ENCODE data around the gene ISG15. TPM values are rescaled to one million over a fixed set of nuclear protein-coding genes. Genes with fewer than 3 reads are reported as not detected.

ISG15 gene
- total and polyA plus RNA-seq, 9 of the 15 experiments (the other 6 are each of a cell fraction or from before 2014, with no cell fraction given): 0.40 to 58.3 (median 12.2) TPM

DNA sequence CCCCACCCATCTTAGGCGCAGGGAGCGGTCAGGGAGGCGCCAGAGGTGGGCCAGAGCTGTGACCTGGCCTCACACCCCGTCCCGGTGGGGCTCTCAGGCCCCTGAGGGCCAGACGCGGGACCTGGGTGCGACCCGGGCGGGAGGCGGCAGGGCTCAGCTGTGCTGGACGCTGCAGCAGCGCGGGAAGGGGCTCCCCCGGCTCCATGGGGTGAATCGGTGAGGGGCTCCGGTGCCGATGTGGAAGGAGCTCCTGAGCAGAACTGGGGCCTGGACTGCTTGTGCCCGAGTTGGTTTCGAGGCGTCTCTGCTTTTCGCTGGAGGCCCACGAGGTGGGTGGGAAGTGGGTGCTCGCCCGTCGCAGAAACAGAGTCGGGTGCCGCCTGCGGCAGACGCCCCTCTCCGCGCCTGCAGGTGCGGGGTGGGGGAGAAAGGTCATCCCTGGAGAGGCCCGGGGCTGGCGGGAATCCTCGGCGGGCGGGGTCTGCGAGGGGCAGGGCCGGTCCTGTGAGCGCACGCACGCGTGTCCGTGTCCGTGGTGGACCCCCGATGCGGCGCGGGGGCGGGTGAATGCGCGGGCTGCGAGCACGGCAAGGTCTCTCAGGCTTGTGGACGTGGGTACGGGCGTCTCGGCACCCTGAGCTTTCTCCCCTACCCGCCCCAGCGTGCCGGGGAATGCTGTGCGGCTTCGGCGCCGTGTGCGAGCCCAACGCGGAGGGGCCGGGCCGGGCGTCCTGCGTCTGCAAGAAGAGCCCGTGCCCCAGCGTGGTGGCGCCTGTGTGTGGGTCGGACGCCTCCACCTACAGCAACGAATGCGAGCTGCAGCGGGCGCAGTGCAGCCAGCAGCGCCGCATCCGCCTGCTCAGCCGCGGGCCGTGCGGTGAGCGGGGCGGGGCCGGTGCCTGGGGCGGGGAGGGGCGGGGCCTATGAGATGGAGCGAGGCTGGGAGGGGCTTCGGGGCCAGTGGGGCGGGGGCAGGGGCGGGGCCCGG is 27.0 kb downstream of the ISG15 start (continued):
- TF ChIP-seq DNMT1 (IDR thresholded peaks at IDR 0.05) (no peak), POLR2AphosphoS2 (IDR thresholded peaks at IDR 0.05; ENCODE audit: low read length) (no peak), TARDBP (IDR thresholded peaks at IDR 0.05) (no peak), ZNF589 (CRISPR knock-in tag; IDR thresholded peaks at IDR 0.05; ENCODE audit: low read depth) (no peak), EWSR1 (IDR thresholded peaks at IDR 0.05; ENCODE audit: borderline replicate concordance, low read depth, partially characterized antibody) (no peak), EP400 (IDR thresholded peaks at IDR 0.05) (no peak), ZNF324 (CRISPR knock-in tag; IDR thresholded peaks at IDR 0.05) (no peak), ZNF217 (CRISPR knock-in tag; IDR thresholded peaks at IDR 0.05) (no peak), BHLHE40 (IDR thresholded peaks at IDR 0.05; ENCODE audit: low read length) (peak; percentile 82), JUN (IDR thresholded peaks at IDR 0.05; ENCODE audit: borderline replicate concordance, low read depth, low read length) (peak; percentile 29; the same call in 1 of the 2 replicates), JUN (CRISPR knock-in tag; IDR thresholded peaks at IDR 0.05; ENCODE audit: borderline replicate concordance) (no peak), SP2 (IDR thresholded peaks at IDR 0.05; ENCODE audit: extremely low read depth, low read depth, low read length, poor library complexity, severe bottlenecking) (no peak), CHCHD3 (CRISPR knock-in tag; IDR thresholded peaks at IDR 0.05) (no peak), SMAD1 (IDR thresholded peaks at IDR 0.05; ENCODE audit: low read depth, low read length, partially characterized antibody) (no peak), ZNF239 (CRISPR knock-in tag; IDR thresholded peaks at IDR 0.05) (no peak), BMI1 (IDR thresholded peaks at IDR 0.05; ENCODE audit: low read length) (no peak), TGIF2 (CRISPR knock-in tag; IDR thresholded peaks at IDR 0.05) (no peak), PPARD (CRISPR knock-in tag; IDR thresholded peaks at IDR 0.05) (no peak), ERF (CRISPR knock-in tag; IDR thresholded peaks at IDR 0.05) (peak; percentile 42; the same call in 1 of the 2 replicates), TFAM (CRISPR knock-in tag; conservative IDR thresholded peaks at IDR 0.05) (no peak), ZFX (CRISPR knock-in tag; IDR thresholded peaks at IDR 0.05) (no peak; the same call in 1 of the 2 replicates), CREB1 (IDR thresholded peaks at IDR 0.05) (peak; percentile 44; the same call in 1 of the 2 replicates), CREB1 (CRISPR knock-in tag; IDR thresholded peaks at IDR 0.05) (0 out of 2 replicates have a peak, but pooled peaks have one; percentile 13), STAG1 (CRISPR knock-in tag; IDR thresholded peaks at IDR 0.05; ENCODE audit: borderline replicate concordance) (0 out of 2 replicates have a peak, but pooled peaks have one; percentile 8)
- TF ChIP-seq, protein P1, sequence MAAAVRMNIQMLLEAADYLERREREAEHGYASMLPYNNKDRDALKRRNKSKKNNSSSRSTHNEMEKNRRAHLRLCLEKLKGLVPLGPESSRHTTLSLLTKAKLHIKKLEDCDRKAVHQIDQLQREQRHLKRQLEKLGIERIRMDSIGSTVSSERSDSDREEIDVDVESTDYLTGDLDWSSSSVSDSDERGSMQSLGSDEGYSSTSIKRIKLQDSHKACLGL (CRISPR knock-in tag; IDR thresholded peaks at IDR 0.05; ENCODE audit: borderline replicate concordance, poor library complexity, severe bottlenecking): no peak
- TF ChIP-seq, protein P2, sequence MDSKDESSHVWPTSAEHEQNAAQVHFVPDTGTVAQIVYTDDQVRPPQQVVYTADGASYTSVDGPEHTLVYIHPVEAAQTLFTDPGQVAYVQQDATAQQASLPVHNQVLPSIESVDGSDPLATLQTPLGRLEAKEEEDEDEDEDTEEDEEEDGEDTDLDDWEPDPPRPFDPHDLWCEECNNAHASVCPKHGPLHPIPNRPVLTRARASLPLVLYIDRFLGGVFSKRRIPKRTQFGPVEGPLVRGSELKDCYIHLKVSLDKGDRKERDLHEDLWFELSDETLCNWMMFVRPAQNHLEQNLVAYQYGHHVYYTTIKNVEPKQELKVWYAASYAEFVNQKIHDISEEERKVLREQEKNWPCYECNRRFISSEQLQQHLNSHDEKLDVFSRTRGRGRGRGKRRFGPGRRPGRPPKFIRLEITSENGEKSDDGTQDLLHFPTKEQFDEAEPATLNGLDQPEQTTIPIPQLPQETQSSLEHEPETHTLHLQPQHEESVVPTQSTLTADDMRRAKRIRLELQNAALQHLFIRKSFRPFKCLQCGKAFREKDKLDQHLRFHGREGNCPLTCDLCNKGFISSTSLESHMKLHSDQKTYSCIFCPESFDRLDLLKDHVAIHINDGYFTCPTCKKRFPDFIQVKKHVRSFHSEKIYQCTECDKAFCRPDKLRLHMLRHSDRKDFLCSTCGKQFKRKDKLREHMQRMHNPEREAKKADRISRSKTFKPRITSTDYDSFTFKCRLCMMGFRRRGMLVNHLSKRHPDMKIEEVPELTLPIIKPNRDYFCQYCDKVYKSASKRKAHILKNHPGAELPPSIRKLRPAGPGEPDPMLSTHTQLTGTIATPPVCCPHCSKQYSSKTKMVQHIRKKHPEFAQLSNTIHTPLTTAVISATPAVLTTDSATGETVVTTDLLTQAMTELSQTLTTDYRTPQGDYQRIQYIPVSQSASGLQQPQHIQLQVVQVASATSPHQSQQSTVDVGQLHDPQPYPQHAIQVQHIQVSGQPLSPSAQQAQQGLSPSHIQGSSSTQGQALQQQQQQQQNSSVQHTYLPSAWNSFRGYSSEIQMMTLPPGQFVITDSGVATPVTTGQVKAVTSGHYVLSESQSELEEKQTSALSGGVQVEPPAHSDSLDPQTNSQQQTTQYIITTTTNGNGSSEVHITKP (IDR thresholded peaks at IDR 0.05; ENCODE audit: partially characterized antibody): peak; percentile 24
